HEK293 (cell line): ENCODE measurements around the gene CHKA.

Experiments
- CTCF ChIA-PET: fragments of 350-600 bp; formaldehyde crosslinking; extraction: SDS; loops from one replicate; lab custom pipeline; 2021; ENCODE audit warnings: antibody characterized with exemption; lab: Yijun Ruan, JAX
- POLR2A ChIA-PET: fragments of 300-600 bp; formaldehyde crosslinking; extraction: SDS; loops from one replicate; lab custom pipeline; 2020; ENCODE audit warnings: antibody characterized with exemption, inconsistent platforms; lab: Yijun Ruan, JAX
- H3K27ac ChIP-seq: fragments of 200-500 bp; sonication (Bioruptor generic); 2 replicates; pipeline ENCODE4 v1.5.1; 2014; ENCODE audit warnings: low read depth, low read length, control low read depth, inconsistent platforms; ENCODE audit errors: extremely low read depth
- H3K36me3 ChIP-seq, 2 experiments: fragments of 200-500 bp in 1 of 2; sonication (Bioruptor generic) in 1 of 2; 1 replicate in 1 of 2; 2 replicates in 1 of 2; pipeline ENCODE4 v1.5.1; 2014 to 2017; ENCODE audit warnings: inconsistent platforms in 2 of 2, low read length in 2 of 2; ENCODE audit not compliant: control insufficient read depth in 2 of 2, insufficient read depth in 1 of 2
- H3K4me1 ChIP-seq: fragments of 200-500 bp; sonication (Bioruptor generic); 2 replicates; pipeline ENCODE4 v1.5.1; 2014; ENCODE audit warnings: mild to moderate bottlenecking, low read length, inconsistent platforms; ENCODE audit not compliant: control insufficient read depth, insufficient read depth
- H3K4me3 ChIP-seq: 2 replicates; pipeline ENCODE4 v1.5.1; 2011; ENCODE audit warnings: low read depth, mild to moderate bottlenecking, control low read depth, low read length, moderate library complexity
- H3K9me3 ChIP-seq: fragments of 200-500 bp; sonication (Bioruptor generic); 2 replicates; pipeline ENCODE4 v1.5.1; 2014; ENCODE audit warnings: low read depth, low read length, inconsistent platforms; ENCODE audit not compliant: control insufficient read depth, insufficient read depth
- BCL11A ChIP-seq: fragments of 450-650 bp; formaldehyde crosslinking; IDR thresholded peaks from 2 replicates; pipeline ENCODE4 v1.5.1; 2016; ENCODE audit warnings: low read depth, missing biosample characterization, missing genetic modification characterization
- GLIS2 ChIP-seq: fragments of 450-650 bp; formaldehyde crosslinking; IDR thresholded peaks from 2 replicates; pipeline ENCODE4 v1.5.1; 2016; ENCODE audit warnings: missing biosample characterization, missing genetic modification characterization
- INSM2 ChIP-seq: fragments of 450-650 bp; formaldehyde crosslinking; IDR thresholded peaks from 2 replicates; pipeline ENCODE4 v1.5.1; 2016; ENCODE audit warnings: missing biosample characterization, missing genetic modification characterization
- KLF9 ChIP-seq: fragments of 450-650 bp; formaldehyde crosslinking; IDR thresholded peaks from 2 replicates; pipeline ENCODE4 v1.5.1; 2016; ENCODE audit warnings: missing biosample characterization, missing genetic modification characterization, low read depth
- ZBTB44 ChIP-seq: fragments of 450-650 bp; IDR thresholded peaks from 2 replicates; pipeline ENCODE4 v1.5.1; 2018; ENCODE audit warnings: missing biosample characterization, mild to moderate bottlenecking, missing genetic modification characterization
- ZBTB6 ChIP-seq: fragments of 450-650 bp; formaldehyde crosslinking; IDR thresholded peaks from 2 replicates; pipeline ENCODE4 v1.5.1; 2017; ENCODE audit warnings: missing biosample characterization, missing genetic modification characterization
- ZEB2 ChIP-seq: fragments of 450-650 bp; formaldehyde crosslinking; IDR thresholded peaks from 2 replicates; pipeline ENCODE4 v1.5.1; 2016; ENCODE audit warnings: missing biosample characterization, missing genetic modification characterization
- ZFP37 ChIP-seq: fragments of 450-650 bp; formaldehyde crosslinking; IDR thresholded peaks from 2 replicates; pipeline ENCODE4 v1.5.1; 2016; ENCODE audit warnings: missing biosample characterization, missing genetic modification characterization
- ZFP41 ChIP-seq: fragments of 450-650 bp; formaldehyde crosslinking; IDR thresholded peaks from 2 replicates; pipeline ENCODE4 v1.5.1; 2016; ENCODE audit warnings: missing biosample characterization, missing genetic modification characterization, borderline replicate concordance
- ZNF10 ChIP-seq: fragments of 450-650 bp; formaldehyde crosslinking; IDR thresholded peaks from 2 replicates; pipeline ENCODE4 v1.5.1; 2017; ENCODE audit warnings: missing biosample characterization, missing genetic modification characterization
- ZNF350 ChIP-seq: fragments of 450-650 bp; formaldehyde crosslinking; IDR thresholded peaks from 2 replicates; pipeline ENCODE4 v1.5.0; 2017; ENCODE audit warnings: missing biosample characterization, mild to moderate bottlenecking, missing genetic modification characterization
- ZNF354C ChIP-seq: fragments of 450-650 bp; formaldehyde crosslinking; IDR thresholded peaks from 2 replicates; pipeline ENCODE4 v1.5.1; 2016; ENCODE audit warnings: missing biosample characterization, missing genetic modification characterization, low read depth, borderline replicate concordance
- ZNF423 ChIP-seq: fragments of 450-650 bp; formaldehyde crosslinking; IDR thresholded peaks from 2 replicates; pipeline ENCODE4 v1.5.1; 2016; ENCODE audit warnings: missing biosample characterization, missing genetic modification characterization
- ZNF449 ChIP-seq: fragments of 450-650 bp; formaldehyde crosslinking; IDR thresholded peaks from 2 replicates; pipeline ENCODE4 v1.5.1; 2017; ENCODE audit warnings: missing biosample characterization, mild to moderate bottlenecking, missing genetic modification characterization, moderate library complexity
- ZNF513 ChIP-seq: fragments of 450-650 bp; IDR thresholded peaks from 2 replicates; pipeline ENCODE4 v1.5.1; 2018; ENCODE audit warnings: missing biosample characterization, missing genetic modification characterization
- ZNF521 ChIP-seq: fragments of 450-650 bp; formaldehyde crosslinking; IDR thresholded peaks from 2 replicates; pipeline ENCODE4 v1.5.1; 2017; ENCODE audit warnings: missing biosample characterization, mild to moderate bottlenecking, missing genetic modification characterization
- ZNF571 ChIP-seq: fragments of 450-650 bp; formaldehyde crosslinking; IDR thresholded peaks from 2 replicates; pipeline ENCODE4 v1.5.0; 2017; ENCODE audit warnings: missing biosample characterization, missing genetic modification characterization
- ZNF645 ChIP-seq: fragments of 450-650 bp; formaldehyde crosslinking; IDR thresholded peaks from 2 replicates; pipeline ENCODE4; 2016; ENCODE audit warnings: missing biosample characterization, missing genetic modification characterization

The CHKA gene

GRCh38 chr11:68158580-68158979 lies 37.4 kb upstream of the CHKA start (continued):
- TF ChIP-seq ZNF10 (no peak), ZFP41 (tag by site-specific recombination) (no peak), KLF9 (tag by site-specific recombination) (no peak), ZFP37 (no peak), ZNF354C (tag by site-specific recombination) (no peak), ZNF423 (tag by site-specific recombination) (no peak), ZNF521 (tag by site-specific recombination) (no peak), BCL11A (tag by site-specific recombination) (no peak), INSM2 (no peak), ZNF645 (no peak), ZNF449 (no peak)
- TF ChIP-seq, all 188 proteins: peak for 0

GRCh38 chr11:68153742-68154141 lies 32.6 kb upstream of the CHKA start:
- POLR2A ChIA-PET: no interaction called here
- no peak overlapping the region for H3K27ac ChIP-seq
- no peaks in the 10 kb centered on the region for H3K9me3 ChIP-seq
- CTCF ChIA-PET: no interaction called here
- TF ChIP-seq ZBTB44 (tag by site-specific recombination) (no peak), ZBTB6 (tag by site-specific recombination) (no peak), ZNF354C (tag by site-specific recombination) (no peak), ZNF350 (tag by site-specific recombination) (no peak), ZNF571 (no peak), ZEB2 (tag by site-specific recombination) (no peak), ZNF513 (tag by site-specific recombination) (no peak), GLIS2 (tag by site-specific recombination) (no peak)
- H3K36me3 ChIP-seq: peaks cover 0 to 11% of the 10 kb centered on the region in 2 experiments; a peak in 1 of 3 replicates
- no peak overlapping the region for H3K4me3 ChIP-seq
- H3K4me1 ChIP-seq: no peaks in the 10 kb centered on the region
